Naive thymus-derived CD8-positive, alpha-beta T cell (primary cell): ENCODE measurements around the gene DBP. TPM values are rescaled to one million over a fixed set of nuclear protein-coding genes. Genes with fewer than 3 reads are reported as not detected.

ENCODE experiments used
- polyA plus RNA-seq, 3 donors: library from polyadenylated mRNA; unstranded; fragments of 300-500 nt; fragmentation: Illumina TruSeq; gene quantifications; one replicate each; pipeline ENCODE4 v1.2.3, GENCODE V29; 2021
- total RNA-seq, 8 experiments: library from RNA in 2 of 8; stranded (reverse) in 2 of 8; gene quantifications; one replicate each; pipeline ENCODE4 v1.2.3 and lab custom pipeline; 2021 to 2026

Gene DBP
- total and polyA plus RNA-seq, 5 experiments from 2014 or later: 37.5 to 97.8 (median 63.1) TPM

Other genes starting within 250 kb of the DBP start
- gene KDELR1, start 245.8 kb downstream of the DBP start, total RNA-seq: 10 to 100 TPM; 49.6 TPM
- gene KDELR1, start 245.8 kb downstream of the DBP start, polyA plus RNA-seq: 10 to 100 TPM; 21.3 to 24.8 (median 22.5) TPM
- under 1 TPM; 0.08 to 0.11 TPM for gene GRIN2D, start 243.7 kb downstream of the DBP start, total RNA-seq
- not detected for gene GRIN2D, start 243.7 kb downstream of the DBP start, polyA plus RNA-seq
- 10 to 100 TPM; 39.1 to 41.2 TPM for gene GRWD1, start 191.4 kb downstream of the DBP start, total RNA-seq
- 10 to 100 TPM; 32.9 to 59.9 (median 40.3) TPM for gene GRWD1, start 191.4 kb downstream of the DBP start, polyA plus RNA-seq
- 1 to 10 TPM; 2.7 to 2.9 TPM for gene KCNJ14, start 181.8 kb downstream of the DBP start, total RNA-seq
- under 1 TPM in 2 of 3 donors, not detected in 1; 0.39 to 0.42 TPM for gene KCNJ14, start 181.8 kb downstream of the DBP start, polyA plus RNA-seq
- gene CYTH2, start 168.0 kb downstream of the DBP start, total RNA-seq: 10 to 100 TPM; 72.2 to 77.7 TPM
- gene CYTH2, start 168.0 kb downstream of the DBP start, polyA plus RNA-seq: 10 to 100 TPM; 20.5 to 32.0 (median 28.2) TPM
- gene LMTK3, start 125.5 kb downstream of the DBP start, total RNA-seq: 10 to 100 TPM; 21.4 to 21.5 TPM
- gene LMTK3, start 125.5 kb downstream of the DBP start, polyA plus RNA-seq: under 1 TPM in 1 of 3 donors, not detected in 2; 0.15 TPM
- not detected for gene SULT2B1, start 85.2 kb downstream of the DBP start, total RNA-seq
- under 1 TPM in 1 of 3 donors, not detected in 2; 0.18 TPM for gene SULT2B1, start 85.2 kb downstream of the DBP start, polyA plus RNA-seq
- not detected for gene SPACA4, start 30.6 kb downstream of the DBP start, total RNA-seq
- not detected for gene SPACA4, start 30.6 kb downstream of the DBP start, polyA plus RNA-seq
- gene FAM83E, start 22.3 kb downstream of the DBP start, total RNA-seq: 1 to 10 TPM; 8.0 TPM
- not detected for gene FAM83E, start 22.3 kb downstream of the DBP start, polyA plus RNA-seq
- gene RPL18, start 18.2 kb downstream of the DBP start, total RNA-seq: 1,000 to 10,000 TPM; 2,380 to 2,437 TPM
- 1,000 to 10,000 TPM; 2,610 to 3,008 (median 2,848) TPM for gene RPL18, start 18.2 kb downstream of the DBP start, polyA plus RNA-seq
- 10 to 100 TPM; 39.1 to 40.4 TPM for gene SPHK2, start 17.9 kb downstream of the DBP start, total RNA-seq
- gene SPHK2, start 17.9 kb downstream of the DBP start, polyA plus RNA-seq: 1 to 10 TPM; 7.5 to 9.1 (median 8.3) TPM
- gene CA11, start 8.8 kb upstream of the DBP start, total RNA-seq: 10 to 100 TPM; 16.2 to 21.3 TPM
- 10 to 100 TPM in 1 of 3 donors, 1 to 10 TPM in 2; 6.6 to 14.1 (median 7.2) TPM for gene CA11, start 8.8 kb upstream of the DBP start, polyA plus RNA-seq
- 1 to 10 TPM; 1.7 to 2.9 TPM for gene NTN5, start 35.6 kb upstream of the DBP start, total RNA-seq
- gene NTN5, start 35.6 kb upstream of the DBP start, polyA plus RNA-seq: under 1 TPM in 2 of 3 donors, not detected in 1; 0.17 to 0.25 TPM
- gene FUT2, start 58.6 kb upstream of the DBP start, total RNA-seq: not detected
- gene FUT2, start 58.6 kb upstream of the DBP start, polyA plus RNA-seq: 1 to 10 TPM in 1 of 3 donors, under 1 TPM in 2; 0.17 to 1.8 (median 0.17) TPM
- gene MAMSTR, start 82.3 kb upstream of the DBP start, total RNA-seq: 1 to 10 TPM; 2.1 to 2.4 TPM
- under 1 TPM; 0.28 to 0.77 (median 0.49) TPM for gene MAMSTR, start 82.3 kb upstream of the DBP start, polyA plus RNA-seq
- gene RASIP1, start 103.2 kb upstream of the DBP start, total RNA-seq: under 1 TPM in 1 of 2 experiments, not detected in 1; 0.25 TPM
- gene RASIP1, start 103.2 kb upstream of the DBP start, polyA plus RNA-seq: under 1 TPM in 2 of 3 donors, not detected in 1; 0.10 to 0.26 TPM
- not detected for gene IZUMO1, start 109.5 kb upstream of the DBP start, total RNA-seq
- gene IZUMO1, start 109.5 kb upstream of the DBP start, polyA plus RNA-seq: not detected
- gene FUT1, start 115.3 kb upstream of the DBP start, total RNA-seq: not detected
- not detected for gene FUT1, start 115.3 kb upstream of the DBP start, polyA plus RNA-seq
- not detected for gene FGF21, start 118.1 kb upstream of the DBP start, total RNA-seq
- gene FGF21, start 118.1 kb upstream of the DBP start, polyA plus RNA-seq: not detected
- gene BCAT2, start 173.7 kb upstream of the DBP start, total RNA-seq: 10 to 100 TPM; 24.3 to 27.2 TPM
- 10 to 100 TPM; 18.9 to 26.0 (median 21.9) TPM for gene BCAT2, start 173.7 kb upstream of the DBP start, polyA plus RNA-seq
- gene HSD17B14, start 199.1 kb upstream of the DBP start, total RNA-seq: 1 to 10 TPM in 1 of 2 experiments, under 1 TPM in 1; 0.62 to 1.1 TPM
- gene HSD17B14, start 199.1 kb upstream of the DBP start, polyA plus RNA-seq: 1 to 10 TPM in 1 of 3 donors, under 1 TPM in 1, not detected in 1; 0.83 to 1.7 TPM
- 1 to 10 TPM; 4.1 to 6.6 TPM for gene PLEKHA4, start 231.2 kb upstream of the DBP start, total RNA-seq
- gene PLEKHA4, start 231.2 kb upstream of the DBP start, polyA plus RNA-seq: 1 to 10 TPM; 7.4 to 8.5 (median 8.1) TPM
- 10 to 100 TPM; 56.9 to 59.9 TPM for gene PPP1R15A, start 235.0 kb upstream of the DBP start, total RNA-seq
- gene PPP1R15A, start 235.0 kb upstream of the DBP start, polyA plus RNA-seq: 10 to 100 TPM; 17.2 to 47.3 (median 43.1) TPM